K562 (cell line): Measurements from ENCODE around the gene SLC25A1. TPM values are rescaled to one million over a fixed set of nuclear protein-coding genes. Genes with fewer than 3 reads are reported as not detected.

Experiments used
- ATF6 ChIP-seq: sonication (generic); formaldehyde crosslinking; IDR thresholded peaks from 2 replicates; pipeline ENCODE4 v1.4.0; 2020; ENCODE audit warnings: mild to moderate bottlenecking, missing genetic modification reagents
- CC2D1A ChIP-seq: fragments of 450-650 bp; IDR thresholded peaks from 2 replicates; pipeline ENCODE4 v1.6.1; 2017; ENCODE audit warnings: mild to moderate bottlenecking
- E2F4 ChIP-seq: sonication (generic); formaldehyde crosslinking; IDR thresholded peaks from 2 replicates; pipeline ENCODE4 v1.8.0; 2022; ENCODE audit warnings: mild to moderate bottlenecking, low read depth, missing genetic modification reagents
- L3MBTL2 ChIP-seq: fragments of 450-650 bp; IDR thresholded peaks from 2 replicates; pipeline ENCODE4 v1.6.1; 2016; ENCODE audit warnings: mild to moderate bottlenecking, moderate library complexity
- MLLT1 ChIP-seq, 2 experiments: fragments of 450-650 bp; IDR thresholded peaks; 2 replicates each; pipeline ENCODE4 v1.6.1; 2016
- MLX ChIP-seq, 2 experiments: fragments of 450-650 bp in 1 of 2; sonication (generic) in 1 of 2; formaldehyde crosslinking; conservative IDR thresholded peaks; 2 replicates each; pipeline versions ENCODE4 v1.4.0 to v1.8.1; 2020 to 2022; ENCODE audit warnings: mild to moderate bottlenecking in 1 of 2, missing genetic modification reagents in 1 of 2
- NCOA6 ChIP-seq: fragments of 450-650 bp; IDR thresholded peaks from 2 replicates; pipeline ENCODE4 v1.6.1; 2017; ENCODE audit warnings: mild to moderate bottlenecking
- RBM39 ChIP-seq: fragments of 200-400 bp; formaldehyde crosslinking; optimal IDR thresholded peaks from 2 replicates; pipeline ENCODE3; 2018; ENCODE audit warnings: low read depth, low read length
- RNF219 ChIP-seq: fragments of 250-450 bp; sonication (Bioruptor Pico); IDR thresholded peaks from 2 replicates; pipeline ENCODE4 v1.5.0; 2022; ENCODE audit warnings: mild to moderate bottlenecking
- SMC3 ChIP-seq: conservative IDR thresholded peaks from 2 replicates; pipeline ENCODE4 v1.6.1; 2011; ENCODE audit warnings: low read depth, low read length, improper control_type of control experiment; ENCODE audit not compliant: insufficient read depth
- SP1 ChIP-seq: sonication (generic); formaldehyde crosslinking; IDR thresholded peaks from 2 replicates; pipeline ENCODE4 v1.8.1; 2022; ENCODE audit warnings: mild to moderate bottlenecking, missing genetic modification reagents
- SRSF9 ChIP-seq: fragments of 200-400 bp; formaldehyde crosslinking; IDR thresholded peaks from 2 replicates; pipeline ENCODE4 v1.6.1; 2017; ENCODE audit warnings: low read depth, low read length, borderline replicate concordance
- TOE1 ChIP-seq, 2 experiments: fragments of 450-650 bp in 1 of 2; sonication (generic) in 1 of 2; formaldehyde crosslinking in 1 of 2; IDR thresholded peaks; 2 replicates each; pipeline versions ENCODE4 v1.7.1 to v1.8.0; 2016 to 2022; ENCODE audit warnings: borderline replicate concordance in 2 of 2, mild to moderate bottlenecking in 2 of 2, antibody characterized with exemption in 1 of 2, inconsistent platforms in 1 of 2, low read depth in 1 of 2, missing genetic modification reagents in 1 of 2, moderate library complexity in 1 of 2
- ZNF124 ChIP-seq: sonication (generic); formaldehyde crosslinking; IDR thresholded peaks from 2 replicates; pipeline ENCODE4 v1.8.1; 2022; ENCODE audit warnings: missing genetic modification reagents
- ZNF134 ChIP-seq: fragments of 250-450 bp; sonication (Bioruptor Pico); conservative IDR thresholded peaks from 2 replicates; pipeline ENCODE4 v1.4.0; 2020
- ZNF518B ChIP-seq: fragments of 250-450 bp; sonication (Bioruptor Pico); IDR thresholded peaks from 2 replicates; pipeline ENCODE4 v1.5.0; 2021; ENCODE audit warnings: mild to moderate bottlenecking, moderate library complexity
- polyA plus RNA-seq, 8 experiments: library from polyadenylated mRNA; depleted of rRNA in 4 of 8; stranded (reverse) in 5 of 8; unstranded in 3 of 8; fragments of >200 nt; fragmentation: Nextera tagmentation in 2 of 8; fragmentation: Illumina TruSeq in 1 of 8; extraction: Ambion mirVana in 2 of 8; extraction: Trizol in 1 of 8; gene quantifications; 2 replicates each; pipeline versions ENCODE4 v1.2.1 to v1.2.3, GENCODE V29; 2011 to 2014; ENCODE audit warnings: inconsistent platforms in 1 of 8, missing spikeins in 1 of 8
- total RNA-seq, 7 experiments: library from RNA; depleted of rRNA in 6 of 7; stranded (reverse); fragments of >200 nt in 6 of 7; fragmentation: Illumina TruSeq in 2 of 7; extraction: Trizol in 2 of 7; gene quantifications; 2 replicates each; pipeline versions ENCODE4 v1.2.1 to v1.2.3, GENCODE V29; 2011 to 2021; ENCODE audit warnings: low replicate concordance in 1 of 7

Gene SLC25A1
- total and polyA plus RNA-seq, 9 of the 15 experiments (the other 6 are each of a cell fraction or from before 2014, with no cell fraction given), result 11.0 to 408 (median 110) TPM

GRCh38 chr22:19143212-19143611 is 35.3 kb downstream of the SLC25A1 start (continued):
- TF ChIP-seq ATF6 (CRISPR knock-in tag) (no peak), L3MBTL2 (no peak), E2F4 (CRISPR knock-in tag) (0 out of 2 replicates have a peak, but pooled peaks have one; percentile 13), SMC3 (no peak), ZNF518B (CRISPR knock-in tag) (no peak), ZNF134 (CRISPR knock-in tag) (no peak), CC2D1A (0 out of 2 replicates have a peak, but pooled peaks have one; percentile 11), MLX (CRISPR knock-in tag; conservative IDR thresholded peaks at IDR 0.05) (0 out of 4 replicates have a peak, but pooled peaks of 1 of the 2 experiments have one; percentile 38), SRSF9 (no peak), MLLT1 (IDR thresholded peaks at IDR 0.05) (no peak), TOE1 (IDR thresholded peaks at IDR 0.05; ENCODE audit: borderline replicate concordance) (no peak), TOE1 (CRISPR knock-in tag; IDR thresholded peaks at IDR 0.05; ENCODE audit: borderline replicate concordance, low read depth) (0 out of 2 replicates have a peak, but pooled peaks have one; percentile 52), SP1 (CRISPR knock-in tag) (no peak), NCOA6 (no peak), RBM39 (no peak), RNF219 (CRISPR knock-in tag) (peak; percentile 32; the same call in 1 of the 2 replicates), ZNF124 (no peak)
